Activated T-cell treated with anti-CD3 and anti-CD28 coated beads for 24 hours (primary cell): ENCODE data around the gene SHB.

ENCODE experiments used
- DNase-seq: peaks from one replicate; pipeline ENCODE4 v3.0.0-alpha.2; 2020; ENCODE audit warnings: low read depth

SHB gene

DNA sequence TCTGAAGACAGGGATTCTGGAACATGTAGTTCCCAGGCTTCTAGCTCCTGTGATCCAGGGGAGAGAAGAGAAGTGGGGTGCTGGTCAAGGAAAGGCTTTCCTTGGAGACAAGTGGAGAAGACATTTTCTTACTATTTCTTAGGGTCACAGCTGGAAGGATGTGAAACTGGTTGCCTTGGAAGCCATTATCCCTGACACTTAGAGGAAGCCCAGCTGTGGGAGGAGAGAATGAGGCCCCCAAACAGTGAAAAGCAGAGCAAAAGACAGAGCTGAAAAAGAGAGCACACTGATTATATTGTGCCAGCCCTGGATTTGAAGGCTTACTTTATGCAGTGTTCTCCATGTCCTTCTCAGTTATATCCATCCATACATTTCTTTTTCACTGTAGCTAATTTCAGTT lies 17.5 kb upstream of the SHB start:
- no peak for DNase-seq

DNA sequence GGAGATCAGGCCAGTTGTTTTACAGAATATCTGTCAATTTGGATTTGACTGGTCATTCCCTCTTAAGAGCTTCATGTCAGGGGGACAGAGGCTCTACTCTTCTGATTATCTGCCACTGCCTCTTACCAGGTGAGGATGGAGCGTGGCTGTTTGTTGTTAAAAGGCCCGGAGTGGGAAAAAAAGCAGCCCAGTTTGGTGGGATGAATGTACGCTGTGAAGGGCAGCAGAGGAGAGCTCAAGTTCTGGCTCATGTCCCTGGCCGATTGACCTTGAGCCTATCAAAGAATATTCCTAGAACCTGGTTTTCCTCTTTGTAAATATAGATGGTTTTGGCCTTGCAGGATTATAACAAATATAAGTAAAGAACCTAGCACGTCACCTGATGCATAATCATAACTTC lies 16.3 kb upstream of the SHB start:
- DNase-seq: no peak

DNA sequence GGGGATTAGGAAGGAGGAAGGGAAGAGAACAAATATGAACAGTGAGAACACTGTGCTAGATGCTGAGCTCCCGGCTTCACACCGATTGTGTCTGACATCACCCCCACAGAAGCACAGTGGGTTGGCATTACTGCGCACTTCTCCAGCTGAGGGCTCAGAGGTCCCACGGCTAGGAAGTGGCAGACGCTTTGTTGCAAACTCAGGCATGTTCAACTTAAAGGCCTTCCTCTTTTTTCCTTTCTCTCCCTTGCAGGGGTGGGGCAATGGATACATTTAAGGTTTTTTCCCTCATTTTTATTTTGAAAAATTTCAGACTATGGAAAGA lies 15.5 kb upstream of the SHB start:
- DNase-seq: no peak

DNA sequence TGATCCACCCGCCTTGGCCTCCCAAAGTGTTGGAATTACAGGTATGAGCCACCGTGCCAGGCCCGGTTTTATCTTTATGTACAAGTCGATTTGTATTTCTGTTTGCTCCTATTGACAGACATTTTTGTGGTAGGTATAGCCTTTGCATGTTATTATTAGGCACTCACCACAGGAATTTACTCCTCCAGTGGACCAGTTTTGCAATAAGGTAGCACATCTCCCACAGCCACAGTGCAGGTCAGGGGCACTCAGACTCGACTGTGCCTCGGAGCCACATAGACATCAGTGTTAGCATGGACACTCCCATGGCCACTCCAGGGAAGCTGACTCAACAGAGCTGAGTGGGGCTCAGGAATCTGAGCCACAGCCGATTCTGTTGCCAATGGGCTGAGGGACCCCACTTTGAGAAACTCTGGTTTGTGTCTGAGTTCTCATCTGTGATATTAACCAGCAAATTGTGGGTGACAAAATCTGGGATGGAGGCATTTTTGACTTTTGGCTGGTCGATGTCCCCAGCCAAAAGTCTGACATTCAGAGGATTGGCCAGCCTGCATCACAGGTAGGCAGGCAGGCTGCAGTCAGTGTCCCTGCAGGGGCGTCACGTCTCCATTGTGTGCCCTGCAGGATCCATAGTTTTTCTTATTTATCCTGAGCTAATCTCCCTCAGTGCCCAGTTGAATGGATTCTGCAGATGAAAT lies 15.0 kb upstream of the SHB start:
- DNase-seq: no peak

DNA sequence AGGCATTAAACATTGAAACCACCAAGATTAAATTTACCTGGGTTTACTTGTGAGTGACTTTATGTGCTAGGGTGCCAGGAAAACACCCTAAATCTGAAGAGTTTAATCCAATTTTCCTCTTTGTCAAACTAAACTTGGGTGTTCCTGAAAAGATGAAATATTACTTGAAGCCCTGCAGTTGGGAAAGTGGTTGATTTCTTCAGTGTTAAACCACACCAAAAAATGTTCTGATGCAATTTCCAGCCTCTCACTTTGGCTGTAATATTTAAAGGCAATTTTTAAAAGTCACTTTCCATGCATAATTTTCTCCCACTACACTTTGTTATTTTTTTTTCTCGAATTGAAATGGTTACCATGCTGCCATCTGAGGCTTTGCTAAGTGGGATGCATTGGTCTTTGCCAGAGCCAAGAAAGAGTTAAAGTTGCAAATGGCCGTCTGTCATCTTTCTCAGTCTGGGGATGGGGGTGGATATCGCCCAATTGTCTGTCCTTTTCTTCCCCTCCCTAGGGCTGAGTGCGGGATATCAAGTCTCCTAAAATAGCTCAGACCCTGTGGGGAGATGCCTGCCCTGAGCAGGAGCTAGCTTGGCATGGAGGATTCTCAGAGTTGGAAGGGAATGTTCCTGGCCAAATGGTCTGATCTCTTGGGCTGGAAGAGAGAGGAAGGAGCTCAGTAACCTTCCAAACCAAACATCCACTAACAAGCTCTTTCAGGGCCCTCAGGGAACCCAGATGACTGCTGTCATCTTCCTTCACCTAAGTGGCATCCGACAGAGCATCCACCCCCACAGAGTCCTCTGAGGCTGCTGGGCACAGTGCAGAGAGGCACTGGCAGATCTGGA lies 13.6 kb upstream of the SHB start:
- DNase-seq: no peak

DNA sequence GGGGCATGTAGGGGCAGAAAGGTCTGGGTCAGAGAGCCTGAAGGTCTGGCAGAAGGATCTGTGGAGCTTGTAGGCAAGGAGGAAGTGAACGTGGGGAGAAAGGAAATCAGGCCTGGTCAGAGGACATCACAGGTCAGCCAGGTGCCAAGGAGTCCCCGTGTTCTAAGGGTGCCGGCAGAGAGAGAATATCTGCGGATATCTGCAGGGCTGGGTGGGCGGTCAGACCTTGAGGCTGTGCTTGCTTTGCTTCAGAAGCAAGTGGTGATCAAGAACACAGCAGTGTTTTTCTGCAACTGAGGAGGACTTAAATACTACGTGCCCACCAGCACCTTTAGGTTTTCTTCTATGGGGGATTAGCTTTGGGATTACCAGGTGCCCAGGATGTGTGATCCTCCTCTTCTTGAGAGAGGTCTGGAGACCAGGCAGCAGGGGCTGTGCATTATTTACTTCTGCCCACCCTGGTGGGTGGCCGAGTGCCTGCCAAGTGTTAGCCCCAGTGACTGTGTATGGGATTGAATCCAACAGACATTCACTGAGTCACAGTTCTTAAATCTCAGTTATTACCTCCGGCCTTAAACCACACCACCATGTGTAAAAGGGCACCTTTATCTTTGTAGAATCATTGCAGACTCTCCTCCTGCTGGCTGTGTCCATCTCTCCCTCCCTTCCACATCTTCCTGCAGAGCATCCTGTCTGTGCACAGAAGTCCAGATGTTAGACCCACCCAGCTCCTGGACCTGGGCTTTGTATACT lies 12.5 kb upstream of the SHB start:
- DNase-seq: no peak

DNA sequence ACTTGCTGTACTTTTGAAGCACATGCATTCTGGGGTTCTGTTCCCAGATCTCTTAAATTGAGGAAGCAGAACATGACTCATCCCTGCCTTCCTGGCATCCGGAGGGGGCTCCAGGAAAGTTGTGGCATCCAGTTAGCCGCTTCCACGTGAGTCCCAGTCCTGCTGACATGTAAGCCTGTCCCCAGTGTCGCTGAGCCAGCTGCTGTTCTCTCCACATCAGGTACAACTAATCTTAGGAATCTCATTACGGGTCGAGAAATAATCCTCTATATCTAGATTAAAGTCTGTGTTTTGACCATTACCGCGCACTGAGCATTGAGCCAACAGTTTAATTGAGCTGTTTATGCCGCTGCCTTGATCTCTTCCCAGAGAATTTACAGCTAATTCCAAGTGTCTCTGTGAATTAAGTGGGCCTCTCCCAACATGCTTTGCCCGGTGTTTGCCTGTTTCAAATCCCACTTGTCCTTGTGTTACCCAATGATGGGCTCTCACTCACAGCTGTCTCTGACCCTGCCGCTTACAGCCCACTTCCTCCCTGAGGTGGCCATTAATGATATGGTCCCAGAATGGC lies 10.5 kb upstream of the SHB start:
- no peak for DNase-seq

DNA sequence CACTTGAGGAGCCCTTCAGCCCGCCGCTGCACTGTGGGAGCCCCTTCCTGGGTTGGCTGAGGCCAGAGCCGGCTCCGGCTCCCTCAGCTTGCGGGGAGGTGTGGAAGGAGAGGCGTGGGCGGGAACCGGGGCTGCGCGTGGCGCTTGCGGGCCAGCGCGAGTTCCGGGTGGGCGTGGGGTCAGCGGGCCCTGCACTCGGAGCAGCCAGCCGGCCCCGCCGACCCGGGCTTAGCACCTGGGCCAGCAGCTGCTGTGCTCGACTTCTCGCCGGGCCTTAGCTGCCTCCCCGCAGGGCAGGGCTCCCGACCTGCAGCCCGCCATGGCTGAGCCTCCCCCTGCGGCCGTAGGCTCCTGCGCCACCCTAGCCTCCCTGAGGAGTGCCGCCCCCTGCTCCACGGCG lies 6.2 kb upstream of the SHB start:
- DNase-seq: no peak

DNA sequence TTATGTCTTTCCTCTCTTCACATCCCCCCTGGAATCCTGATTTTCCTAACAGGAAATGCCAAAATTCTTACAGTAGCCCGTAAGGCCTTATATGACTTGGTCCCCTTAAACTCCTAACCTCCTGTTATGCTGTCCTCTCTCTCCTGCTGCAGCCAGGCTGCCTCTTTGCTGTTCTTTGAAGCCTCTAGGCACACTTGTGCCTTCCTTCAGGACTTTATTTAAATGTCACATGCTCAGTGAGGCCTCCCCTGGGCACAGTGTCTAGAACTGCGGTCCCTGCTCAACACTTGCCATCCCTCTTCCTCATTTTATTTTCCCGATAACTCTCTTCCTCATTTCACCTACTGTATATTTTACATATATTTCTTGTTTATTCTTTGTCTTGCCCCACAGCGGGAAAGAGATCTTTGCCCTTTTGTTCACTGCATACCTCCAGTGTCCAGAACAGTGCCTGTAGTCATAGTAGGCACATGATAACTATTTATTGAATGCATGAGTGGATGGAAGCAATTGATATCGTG lies 5.5 kb upstream of the SHB start:
- DNase-seq: no peak

DNA sequence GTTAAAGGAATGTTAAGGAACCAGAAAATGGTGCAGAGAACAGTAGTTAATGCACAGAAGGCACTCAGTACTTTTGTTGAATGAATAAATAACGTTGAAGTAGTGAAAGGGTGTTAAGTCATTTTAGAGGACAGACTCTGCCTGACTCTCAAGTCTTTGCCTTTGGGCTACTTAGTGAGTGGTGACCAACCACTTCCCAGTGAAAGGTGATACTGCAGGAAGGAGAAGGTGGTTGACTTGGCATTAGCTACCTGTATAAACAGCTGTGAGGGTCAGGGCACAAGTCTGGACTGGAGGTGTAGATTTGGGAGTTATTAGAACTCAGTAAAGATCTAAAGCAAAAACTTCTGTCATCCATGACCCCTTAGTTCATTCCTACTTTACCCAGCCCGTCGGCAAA lies 4.9 kb upstream of the SHB start:
- no peak for DNase-seq

DNA sequence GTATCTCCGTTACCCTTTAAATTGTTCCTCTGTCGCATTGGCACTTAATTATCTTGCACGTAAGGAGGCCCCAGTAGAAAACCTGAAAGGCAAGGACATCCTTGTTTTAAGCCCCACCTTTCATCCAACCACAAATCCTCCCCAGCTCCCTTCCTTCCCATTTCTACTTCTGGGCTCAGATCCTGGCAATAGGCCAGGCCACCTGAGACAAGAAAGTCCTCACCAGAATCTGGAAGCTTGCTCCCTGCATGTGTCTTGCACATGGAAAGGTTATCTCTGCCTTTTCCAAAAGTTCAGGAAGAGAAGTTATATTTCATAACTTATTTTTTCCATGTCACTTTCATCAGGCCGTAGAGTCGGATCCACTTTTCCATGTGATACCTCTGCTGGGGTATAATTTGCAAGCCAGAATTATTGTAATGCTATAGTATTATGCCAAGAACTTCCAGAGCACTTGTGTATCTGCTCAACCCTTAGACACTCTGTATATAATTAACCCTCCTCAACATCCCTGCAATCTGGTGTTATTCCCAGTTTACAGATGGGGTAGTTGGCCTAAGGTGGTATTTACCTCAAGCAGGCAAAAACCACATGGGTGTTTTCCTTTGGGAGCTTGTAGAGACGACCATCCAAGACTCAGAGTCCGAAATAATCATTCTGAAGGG lies 2.6 kb upstream of the SHB start:
- no peak for DNase-seq

DNA sequence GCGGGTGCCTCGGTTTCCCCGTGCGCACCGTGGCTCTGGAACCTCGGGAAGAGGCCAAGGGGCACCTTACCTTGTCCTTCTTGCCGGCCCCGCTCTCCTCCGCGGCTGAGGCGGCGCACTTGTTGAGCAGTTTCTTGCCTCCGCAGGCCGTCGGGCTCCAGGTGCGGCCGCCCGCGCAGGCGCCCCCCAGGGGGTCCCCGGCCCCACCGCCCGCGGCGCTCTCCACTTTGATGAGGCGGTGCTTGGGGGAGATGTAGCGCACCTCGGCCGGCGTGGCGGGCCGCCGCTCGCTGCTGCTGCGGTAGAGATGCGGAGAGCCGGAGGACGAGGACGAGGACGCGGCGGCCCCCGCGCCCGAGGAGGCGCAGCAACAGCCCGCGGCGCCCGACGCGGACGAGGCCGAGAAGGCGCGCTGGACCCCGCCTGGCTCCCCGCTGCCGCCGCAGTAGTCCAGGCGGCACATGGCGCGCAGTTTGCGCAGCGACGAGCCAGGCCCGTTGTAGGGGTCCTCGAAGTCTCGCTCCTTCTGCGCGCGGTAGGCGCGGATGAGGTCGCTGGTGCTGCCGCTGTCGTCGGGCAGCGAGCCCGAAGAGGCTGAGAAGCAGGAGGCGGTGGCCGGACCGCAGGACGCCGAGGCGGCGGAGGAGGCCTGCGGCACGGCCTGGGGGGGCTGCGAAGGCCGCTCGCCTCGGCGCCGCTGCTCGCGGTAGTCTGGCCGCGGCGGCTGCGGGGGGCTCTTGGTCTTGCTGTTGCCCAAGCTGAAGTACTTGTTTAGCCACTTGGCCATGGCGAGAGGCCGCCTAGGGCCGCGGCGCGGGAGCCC lies 957 bp downstream of the SHB start:
- DNase-seq: no peak

DNA sequence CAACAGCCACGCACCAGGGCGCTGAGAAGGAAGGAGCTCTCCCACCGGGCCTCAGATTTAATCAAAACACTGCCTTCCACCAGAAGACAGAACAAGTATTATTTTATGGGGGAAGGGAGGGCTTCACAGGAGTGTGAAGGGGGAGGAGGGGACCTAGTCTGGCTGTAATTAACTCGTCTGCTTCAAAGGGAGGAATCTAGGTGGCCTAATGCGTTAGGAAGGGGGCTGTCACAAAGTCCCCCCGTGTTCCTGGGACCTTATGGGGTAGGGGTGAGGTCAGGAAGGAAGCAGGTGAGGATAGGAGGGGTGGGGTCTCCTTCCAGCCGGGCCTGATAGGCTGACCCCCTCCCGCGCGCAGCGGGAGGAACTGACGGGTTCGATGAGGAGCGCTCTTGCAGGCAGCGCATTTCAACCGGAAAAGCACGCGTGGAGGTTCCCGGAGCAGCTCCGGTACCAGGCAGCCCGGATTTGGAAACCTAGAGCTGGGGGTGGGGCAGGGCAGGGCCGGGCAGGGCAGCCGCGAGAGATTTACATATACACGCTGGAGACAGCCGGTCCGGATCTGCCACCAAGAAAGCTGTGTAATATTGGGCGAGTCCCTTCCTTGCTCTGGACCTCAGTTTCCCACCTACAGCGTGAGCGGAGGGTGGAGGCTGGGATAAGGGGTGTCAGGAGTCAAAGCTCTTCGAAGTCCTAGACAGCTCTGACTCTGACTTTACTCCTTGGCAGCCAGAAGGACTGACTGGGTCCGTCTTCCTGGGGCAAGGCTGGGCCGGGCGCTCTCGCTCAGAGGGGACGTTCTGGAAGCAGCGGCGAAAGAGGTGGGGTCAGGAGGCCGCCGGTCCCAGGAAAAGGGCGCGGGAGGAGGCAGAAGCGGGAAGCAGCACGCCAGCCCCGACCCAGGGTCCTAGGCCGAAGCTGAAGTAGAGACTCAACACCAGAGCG lies 1.8 kb downstream of the SHB start:
- DNase-seq: no peak

DNA sequence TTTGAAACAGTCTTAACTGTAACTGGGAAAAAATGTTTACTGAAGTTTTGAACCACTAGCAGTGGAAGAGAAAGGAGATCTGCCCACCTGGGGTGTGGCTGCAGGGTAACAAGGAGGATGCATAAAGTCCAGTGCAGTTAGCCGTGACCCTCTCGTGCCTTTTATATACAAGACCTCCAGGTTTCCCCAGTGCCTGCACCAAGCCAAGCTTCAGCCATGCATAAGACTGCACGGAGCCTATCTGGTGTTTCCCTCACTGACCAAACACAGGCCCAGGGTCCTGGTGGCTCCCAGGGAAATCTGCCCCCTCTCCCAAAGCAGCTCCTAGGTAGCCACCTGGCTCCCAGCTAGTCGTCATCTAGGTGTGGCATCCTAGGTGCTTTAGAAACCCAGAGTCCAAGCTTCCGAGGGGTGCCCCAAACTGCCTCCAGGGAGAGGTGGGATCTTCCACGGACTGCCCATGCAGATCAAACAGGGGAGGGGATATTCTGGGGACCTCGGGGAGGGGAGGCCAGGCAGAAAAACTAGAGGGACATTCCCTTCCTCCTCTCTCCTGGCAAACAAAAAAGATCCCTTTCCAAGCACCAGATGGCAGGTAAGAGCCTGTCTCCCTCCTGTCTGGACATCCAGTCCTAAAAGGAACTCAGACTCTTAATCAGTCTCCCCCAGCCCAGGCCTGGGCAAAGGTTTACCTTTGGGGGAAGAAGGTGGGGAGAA lies 2.7 kb downstream of the SHB start:
- DNase-seq: no peak

DNA sequence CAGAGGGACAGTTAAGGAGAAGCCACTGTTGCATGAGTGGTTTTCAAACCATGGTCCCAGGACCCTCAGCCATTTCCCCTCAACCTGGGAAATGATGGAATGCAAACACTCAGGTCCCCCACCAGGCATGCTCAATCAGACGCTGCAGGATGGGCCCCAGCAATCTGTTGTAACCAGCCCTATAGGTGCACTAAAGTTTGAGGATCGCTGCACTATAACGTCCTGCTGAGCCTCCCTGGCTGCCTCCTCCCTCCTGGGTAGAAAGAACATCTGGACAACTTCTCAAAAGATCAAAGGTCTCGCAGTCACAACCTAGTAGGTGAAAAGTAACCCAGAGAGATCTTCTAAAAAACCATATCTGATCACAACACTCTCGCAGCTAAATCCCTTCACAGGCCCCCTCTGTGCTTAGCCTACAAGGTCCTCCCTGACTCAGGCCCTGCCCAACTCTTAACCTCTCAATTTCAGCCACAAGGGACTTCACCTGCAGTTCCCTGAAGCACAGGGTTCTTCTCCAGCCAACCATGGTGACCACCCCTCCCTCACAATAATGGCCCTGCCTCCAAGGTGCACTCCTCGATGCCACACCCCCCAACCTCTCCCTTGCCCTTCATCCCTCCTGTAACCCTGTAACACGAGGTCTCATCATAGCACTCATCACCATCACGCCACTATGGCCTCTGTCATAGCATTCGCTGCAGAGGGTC lies 3.5 kb downstream of the SHB start:
- DNase-seq: no peak

DNA sequence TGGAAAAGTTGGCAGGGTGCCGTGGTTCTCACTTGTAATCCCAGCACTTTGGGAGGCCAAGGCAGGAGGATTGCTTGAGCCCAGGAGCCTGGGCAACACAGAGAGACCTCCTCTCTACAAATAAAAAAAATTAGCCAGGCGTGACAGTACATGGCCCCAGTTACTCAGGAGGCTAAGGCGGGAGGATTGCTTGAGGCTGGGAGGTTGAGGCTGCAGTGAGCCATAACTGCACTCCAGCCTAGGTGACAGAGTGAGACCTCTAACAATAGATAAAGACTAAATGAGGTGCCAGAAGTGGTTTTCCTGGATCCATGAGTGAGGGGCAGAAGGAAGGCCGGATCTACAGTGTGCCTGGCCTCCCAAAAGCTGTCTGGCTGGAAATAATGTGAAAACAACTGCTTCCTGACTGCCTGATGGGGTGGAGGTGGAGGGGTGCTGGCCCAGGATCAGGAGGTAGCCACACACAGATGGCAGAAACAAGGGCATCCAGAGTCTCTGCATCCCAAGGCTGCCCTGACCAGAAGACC lies 4.1 kb downstream of the SHB start:
- no peak for DNase-seq

DNA sequence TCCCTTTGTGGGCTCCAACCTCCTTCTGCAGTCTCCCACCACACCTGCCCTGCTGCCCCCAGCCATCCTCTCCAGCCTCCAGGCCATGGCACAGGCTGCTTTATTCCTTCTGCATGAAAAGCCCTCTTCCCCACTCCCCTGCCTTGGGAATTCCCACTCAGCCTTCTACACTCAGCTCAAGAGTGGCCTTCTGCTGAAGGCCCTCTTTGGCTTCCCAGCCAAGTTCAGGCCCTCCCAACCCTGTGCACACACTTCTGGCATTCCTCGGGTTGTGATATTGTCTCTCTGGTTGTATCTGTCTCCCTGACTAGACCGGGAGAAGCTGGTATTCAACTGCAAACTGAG lies 5.7 kb downstream of the SHB start:
- DNase-seq: no peak

DNA sequence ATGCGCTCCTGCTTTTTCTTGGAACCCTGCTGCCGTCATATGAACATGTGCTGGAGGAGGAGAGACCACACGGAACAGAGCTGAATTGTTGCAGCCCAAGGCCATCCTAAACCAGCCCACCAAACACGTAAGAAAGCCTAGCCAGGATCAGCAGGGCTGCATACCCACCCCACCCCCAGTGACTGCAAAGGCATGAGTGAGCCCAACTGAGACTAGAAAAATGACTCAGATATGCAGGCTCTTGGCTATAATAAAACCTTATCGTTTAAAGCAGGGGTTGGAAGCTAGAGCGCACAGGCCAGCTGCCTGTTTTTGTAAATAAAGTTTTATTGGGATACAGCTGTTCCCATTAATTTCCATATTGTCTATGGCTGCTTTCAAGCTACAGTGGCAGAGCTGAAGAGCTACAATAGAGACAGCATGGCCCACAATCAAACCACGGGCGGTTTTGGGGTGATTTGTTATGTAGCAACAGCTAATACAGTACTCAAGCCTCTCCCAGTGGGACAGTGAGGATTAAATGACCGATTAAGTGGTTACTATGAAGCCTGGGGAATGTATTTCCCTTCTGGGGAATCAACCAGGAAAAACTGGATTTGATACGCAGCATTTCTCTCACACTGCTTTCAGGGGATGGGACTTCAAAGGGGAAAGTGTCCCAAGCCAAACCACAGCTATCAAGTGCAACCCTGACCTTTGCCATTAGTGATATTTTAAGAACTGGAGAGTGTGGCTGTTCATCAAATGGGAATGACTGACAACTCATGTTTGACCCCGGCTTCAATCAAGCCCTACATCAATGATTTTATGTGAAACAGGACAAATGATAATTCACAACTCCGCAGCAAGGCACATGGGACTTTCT lies 6.3 kb downstream of the SHB start:
- no peak for DNase-seq
